Vagina (tissue), 2 donors: ENCODE measurements around the gene CCDC12.

Experiments
- CTCF ChIP-seq, 3 experiments: fragments of 450-650 bp in 2 of 3; fragments of 200-600 bp in 1 of 3; sonication (generic) in 1 of 3; IDR thresholded peaks; one replicate each; pipeline ENCODE4 v1.5.1; 2017 to 2019; ENCODE audit warnings: antibody characterized with exemption in 3 of 3, mild to moderate bottlenecking in 2 of 3, moderate library complexity in 2 of 3
- POLR2AphosphoS5 ChIP-seq, 2 donors: sonication (generic); formaldehyde crosslinking; IDR thresholded peaks; one replicate each; pipeline ENCODE4 v1.9.0; 2017; ENCODE audit warnings: antibody characterized with exemption in 2 of 2, mild to moderate bottlenecking in 2 of 2, low read depth in 1 of 2; ENCODE audit not compliant: insufficient read depth in 1 of 2

DNA sequence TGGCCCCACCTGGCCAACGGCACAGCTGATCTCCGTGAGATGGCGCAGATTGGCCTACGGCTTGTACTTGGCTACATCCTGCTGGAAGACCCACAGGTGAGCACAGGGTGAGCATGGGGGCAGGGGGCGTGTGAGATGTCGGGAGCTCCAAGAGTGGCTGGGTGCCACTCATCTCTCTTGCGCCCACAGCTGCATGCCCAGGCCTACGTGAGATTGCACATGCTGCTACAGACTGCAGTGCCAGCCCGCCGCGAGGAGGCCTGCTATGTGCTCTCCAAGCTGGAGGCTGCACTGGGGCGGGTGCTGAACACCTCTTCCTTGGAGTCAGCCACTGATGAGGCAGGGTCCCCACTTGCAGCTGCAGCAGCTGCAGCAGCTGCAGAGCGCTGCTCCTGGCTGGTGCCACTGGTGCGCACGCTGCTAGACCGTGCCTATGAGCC is 25.2 kb upstream of the CCDC12 start:
- TF ChIP-seq CTCF (IDR thresholded peaks at IDR 0.05) (no peak), POLR2AphosphoS5 (IDR thresholded peaks at IDR 0.05; ENCODE audit: insufficient read depth in 1 of 2, low read depth in 1 of 2) (no peak)
